ENCODE results near the gene CENPS. TPM values are rescaled to one million over a fixed set of nuclear protein-coding genes. Genes with fewer than 3 reads are reported as not detected.

The CENPS gene
- total RNA-seq, 1 experiment from 2014 or later = 17.8 TPM

- Histone ChIP-seq H2BK15ac (ENCODE audit: low read depth, low read length) (no peak overlapping the region), H3K79me1 (ENCODE audit: insufficient read depth, low read depth, low read length, poor library complexity, severe bottlenecking) (no peaks in the 10 kb centered on the region), H3K23ac (ENCODE audit: insufficient read length, low read depth, low read length) (no peak overlapping the region), H2BK5ac (ENCODE audit: insufficient read length, low read length) (no peak overlapping the region), H3K14ac (ENCODE audit: insufficient read depth, low read length) (no peak overlapping the region), H3K23me2 (ENCODE audit: insufficient read length, low read depth, low read length, poor library complexity, severe bottlenecking) (no peaks in the 10 kb centered on the region), H3K79me2 (ENCODE audit: insufficient read depth, low read length) (no peaks in the 10 kb centered on the region), H3K9ac (ENCODE audit: extremely low read depth, insufficient read length, low read length) (no peak overlapping the region), H2BK20ac (ENCODE audit: low read depth, low read length, poor library complexity, severe bottlenecking) (no peak overlapping the region), H2BK120ac (ENCODE audit: low read depth, low read length, poor library complexity, severe bottlenecking) (no peak overlapping the region), H3K4me2 (ENCODE audit: insufficient read depth, insufficient read length, low read length) (no peak overlapping the region), H3K27me3 (ENCODE audit: insufficient read depth, low read length) (no peaks in the 10 kb centered on the region), H3K27ac (ENCODE audit: insufficient read length, low read depth, low read length) (no peak overlapping the region), H3T11ph (ENCODE audit: low read length) (no peak overlapping the region), H3K18ac (ENCODE audit: insufficient read length, low read depth, low read length) (no peak overlapping the region), H2AFZ (ENCODE audit: low read length) (no peak overlapping the region), H3K4ac (ENCODE audit: low read depth, low read length) (no peak overlapping the region), H3K9me3 (ENCODE audit: control insufficient read depth, low read depth, low read length) (no peaks in the 10 kb centered on the region), H4K8ac (replicated peaks; ENCODE audit: insufficient read length, low read depth, low read length) (no peak overlapping the region), H3K56ac (ENCODE audit: insufficient read length, low read depth, low read length) (no peak overlapping the region), H3K4me1 (ENCODE audit: insufficient read depth, low read length) (no peaks in the 10 kb centered on the region), H2BK12ac (ENCODE audit: insufficient read length, low read depth, low read length) (no peak overlapping the region), H4K5ac (ENCODE audit: insufficient read length, low read depth, low read length) (no peak overlapping the region), H4K91ac (ENCODE audit: insufficient read length, low read depth, low read length) (no peak overlapping the region), H2AK5ac (ENCODE audit: insufficient read length, low read length) (no peak overlapping the region), H4K20me1 (ENCODE audit: control insufficient read depth, insufficient read depth, insufficient read length) (no peaks in the 10 kb centered on the region)
- no peak overlapping the region for H3K4me3 Mint-ChIP-seq
- no peaks in the 10 kb centered on the region; the same call in 1 of the 2 replicates for H3K27me3 Mint-ChIP-seq (ENCODE audit: low read depth)
- H3K27ac Mint-ChIP-seq = no peak overlapping the region
- peaks cover 78 to 96% (median 89%) of the 10 kb centered on the region in 3 experiments for H3K36me3 Mint-ChIP-seq (ENCODE audit: insufficient read depth in 1 of 3, low read depth in 3 of 3)
- no peak for DNase-seq
- no peaks in the 10 kb centered on the region for H3K9me3 Mint-ChIP-seq
- H3K4me1 Mint-ChIP-seq = no peaks in the 10 kb centered on the region
- no peak for TF ChIP-seq CTCF (conservative IDR thresholded peaks at IDR 0.05)
- no CpG with 5 or more reads among the region's 2 CpGs for WGBS (ENCODE audit: extremely low coverage, insufficient read length, low lambda C conversion rate)
Measured at GRCh38 chr1:10407201-10407600, 23.0 kb upstream of the CENPS start.
